Activated T-cell treated with anti-CD3 and anti-CD28 coated beads, Interleukin-2, amount 50 U/mL, for 72 hours (primary cell): ENCODE results near the gene TNC. TPM values are rescaled to one million over a fixed set of nuclear protein-coding genes. Genes with fewer than 3 reads are reported as not detected.

ENCODE experiments used
- ATAC-seq, 2 donors: fragments of 150-1000 bp; cut with Tn5 transposase; replicated peaks in 1 of 2; 2 replicates each; pipeline ENCODE4 v1.10.0; 2021; ENCODE audit warnings: moderate library complexity in 2 of 2, mild to moderate bottlenecking in 1 of 2
- DNase-seq, 2 donors: peaks; one replicate each; pipeline ENCODE4 v3.0.0; 2021 to 2022; ENCODE audit warnings: mixed read lengths in 1 of 2
- H3K27ac Mint-ChIP-seq: one replicate; pipeline ENCODE4 v1.8.0; 2022; ENCODE audit warnings: mild to moderate bottlenecking, moderate library complexity, mixed read lengths
- H3K27me3 Mint-ChIP-seq: one replicate; pipeline ENCODE4 v1.8.0; 2022; ENCODE audit warnings: low read depth, mixed read lengths
- H3K36me3 Mint-ChIP-seq, 2 donors: one replicate each; pipeline ENCODE4 v1.8.0; 2022; ENCODE audit warnings: mixed read lengths in 2 of 2, mild to moderate bottlenecking in 1 of 2; ENCODE audit not compliant: insufficient read depth in 2 of 2
- H3K4me1 Mint-ChIP-seq: one replicate; pipeline ENCODE4 v1.8.0; 2022; ENCODE audit warnings: low read depth, mixed read lengths
- H3K4me3 Mint-ChIP-seq, 2 donors: one replicate each; pipeline ENCODE4 v1.8.0; 2022; ENCODE audit warnings: mild to moderate bottlenecking in 2 of 2, mixed read lengths in 2 of 2, moderate library complexity in 2 of 2
- H3K9me3 Mint-ChIP-seq, 2 donors: one replicate each; pipeline ENCODE4 v1.8.0; 2022; ENCODE audit warnings: mixed read lengths in 2 of 2
- total RNA-seq, 2 donors: library from RNA; stranded (reverse); gene quantifications; one replicate each; pipeline ENCODE4 v1.2.3, GENCODE V29; 2022

The TNC gene
- total RNA-seq, 2 donors from 2014 or later: 3.1 to 4.1 TPM

GRCh38 chr9:115050002-115050490, 67.9 kb downstream of the TNC start:
- ATAC-seq: no peak
- Mint-ChIP-seq H3K9me3 (no peaks in the 10 kb centered on the region), H3K4me1 (no peaks in the 10 kb centered on the region), H3K27me3 (peaks cover 80% of the 10 kb centered on the region), H3K4me3 (no peak overlapping the region), H3K36me3 (no peaks in the 10 kb centered on the region), H3K27ac (no peak overlapping the region)
- no peak for DNase-seq

GRCh38 chr9:115046824-115047223, 71.1 kb downstream of the TNC start:
- ATAC-seq: no peak
- Mint-ChIP-seq H3K4me1 (peaks cover 21% of the 10 kb centered on the region), H3K27ac (no peak overlapping the region), H3K27me3 (peaks cover 59% of the 10 kb centered on the region), H3K9me3 (no peaks in the 10 kb centered on the region), H3K36me3 (peaks cover 0 to 2% of the 10 kb centered on the region in 2 donors), H3K4me3 (no peak overlapping the region)
- no peak for DNase-seq

GRCh38 chr9:115046199-115046598, 71.8 kb downstream of the TNC start:
- no peak for ATAC-seq
- Mint-ChIP-seq H3K36me3 (peaks cover 0 to 2% of the 10 kb centered on the region in 2 donors), H3K9me3 (no peaks in the 10 kb centered on the region), H3K4me1 (peaks cover 27% of the 10 kb centered on the region), H3K4me3 (no peak overlapping the region), H3K27ac (no peak overlapping the region), H3K27me3 (peaks cover 59% of the 10 kb centered on the region)
- no peak for DNase-seq

GRCh38 chr9:115043632-115044031, 74.3 kb downstream of the TNC start:
- Mint-ChIP-seq H3K27me3 (peaks cover 41% of the 10 kb centered on the region), H3K9me3 (no peaks in the 10 kb centered on the region), H3K27ac (no peak overlapping the region), H3K4me1 (peaks cover 32% of the 10 kb centered on the region), H3K4me3 (peak overlapping the region in 1 of 2 donors; percentile 37), H3K36me3 (peaks cover 0 to 2% of the 10 kb centered on the region in 2 donors)
- no peak for DNase-seq
- ATAC-seq: no peak

- Mint-ChIP-seq H3K9me3 (no peaks in the 10 kb centered on the region), H3K27ac (peak overlapping the region; percentile 69), H3K36me3 (peaks cover 0 to 2% of the 10 kb centered on the region in 2 donors), H3K27me3 (peaks cover 34% of the 10 kb centered on the region), H3K4me1 (peaks cover 32% of the 10 kb centered on the region), H3K4me3 (peak overlapping the region; percentile 37 to 58)
- ATAC-seq: peak; percentile 72 to 91
- peak; percentile 47 to 52 for DNase-seq
Observed at GRCh38 chr9:115042781-115043509, 75.0 kb downstream of the TNC start.

- peaks cover 58% of the 10 kb centered on the region for H3K4me1 Mint-ChIP-seq
Observed at GRCh38 chr9:115039516-115040120, 78.3 kb downstream of the TNC start.

GRCh38 chr9:115038178-115038577, 79.8 kb downstream of the TNC start:
- no peak overlapping the region for H3K27ac Mint-ChIP-seq

More at GRCh38 chr9:115039516-115040120, 78.3 kb downstream of the TNC start:
- Mint-ChIP-seq H3K9me3 (no peaks in the 10 kb centered on the region), H3K27ac (no peak overlapping the region), H3K4me3 (no peak overlapping the region), H3K27me3 (peaks cover 15% of the 10 kb centered on the region), H3K36me3 (peaks cover 0 to 2% of the 10 kb centered on the region in 2 donors)
- ATAC-seq: no peak
- no peak for DNase-seq

GRCh38 chr9:115036691-115037090, 81.3 kb downstream of the TNC start:
- H3K9me3 Mint-ChIP-seq: peaks cover 0 to 3% of the 10 kb centered on the region in 2 donors
- peak overlapping the region; percentile 97 for H3K27ac Mint-ChIP-seq
- ATAC-seq (peak; percentile 39 to 46), DNase-seq (peak in 1 of 2 donors; percentile 28)
- H3K36me3 Mint-ChIP-seq: peaks cover 0 to 3% of the 10 kb centered on the region in 2 donors
- peaks cover 17% of the 10 kb centered on the region for H3K27me3 Mint-ChIP-seq
- H3K4me1 Mint-ChIP-seq: peaks cover 50% of the 10 kb centered on the region
- peak overlapping the region; percentile 71 to 75 for H3K4me3 Mint-ChIP-seq

More at GRCh38 chr9:115038178-115038577, 79.8 kb downstream of the TNC start:
- ATAC-seq: no peak
- peaks cover 63% of the 10 kb centered on the region for H3K4me1 Mint-ChIP-seq
- no peak overlapping the region for H3K4me3 Mint-ChIP-seq
- H3K36me3 Mint-ChIP-seq: peaks cover 0 to 5% of the 10 kb centered on the region in 2 donors
- H3K27me3 Mint-ChIP-seq: peaks cover 20% of the 10 kb centered on the region
- DNase-seq: no peak
- H3K9me3 Mint-ChIP-seq: peaks cover 0 to 3% of the 10 kb centered on the region in 2 donors

GRCh38 chr9:115035841-115036612, 81.9 kb downstream of the TNC start:
- Mint-ChIP-seq H3K27me3 (peaks cover 13% of the 10 kb centered on the region), H3K27ac (peak overlapping the region; percentile 97), H3K9me3 (peaks cover 0 to 3% of the 10 kb centered on the region in 2 donors), H3K4me1 (peaks cover 45% of the 10 kb centered on the region), H3K4me3 (peak overlapping the region; percentile 71 to 75), H3K36me3 (peaks cover 0 to 3% of the 10 kb centered on the region in 2 donors)
- ATAC-seq (peak; percentile 91 to 92), DNase-seq (peak; percentile 75 to 83)

GRCh38 chr9:115034801-115035200, 83.2 kb downstream of the TNC start:
- ATAC-seq: no peak
- DNase-seq: no peak
- Mint-ChIP-seq H3K27me3 (peaks cover 13% of the 10 kb centered on the region), H3K4me1 (peaks cover 45% of the 10 kb centered on the region), H3K9me3 (peaks cover 0 to 3% of the 10 kb centered on the region in 2 donors), H3K27ac (peak overlapping the region; percentile 97), H3K4me3 (peak overlapping the region; percentile 59 to 65), H3K36me3 (peaks cover 0 to 3% of the 10 kb centered on the region in 2 donors)

- Mint-ChIP-seq H3K27me3 (peaks cover 13% of the 10 kb centered on the region), H3K9me3 (peaks cover 0 to 3% of the 10 kb centered on the region in 2 donors), H3K4me3 (no peak overlapping the region), H3K36me3 (peaks cover 0 to 3% of the 10 kb centered on the region in 2 donors), H3K4me1 (peaks cover 40% of the 10 kb centered on the region), H3K27ac (no peak overlapping the region)
- no peak for ATAC-seq
- DNase-seq: no peak
Observed at GRCh38 chr9:115033800-115034199, 84.2 kb downstream of the TNC start.

GRCh38 chr9:115032296-115032695, 85.7 kb downstream of the TNC start:
- ATAC-seq: no peak
- Mint-ChIP-seq H3K27ac (no peak overlapping the region), H3K36me3 (peaks cover 0 to 3% of the 10 kb centered on the region in 2 donors), H3K4me1 (peaks cover 40% of the 10 kb centered on the region), H3K4me3 (no peak overlapping the region), H3K27me3 (peaks cover 13% of the 10 kb centered on the region), H3K9me3 (peaks cover 0 to 3% of the 10 kb centered on the region in 2 donors)
- no peak for DNase-seq
